Measurements from ENCODE around the gene C9orf152. TPM values are rescaled to one million over a fixed set of nuclear protein-coding genes. Genes with fewer than 3 reads are reported as not detected.

Gene C9orf152
- total RNA-seq, 4 donors from 2014 or later: 0.17 TPM; not detected in 3

DNA sequence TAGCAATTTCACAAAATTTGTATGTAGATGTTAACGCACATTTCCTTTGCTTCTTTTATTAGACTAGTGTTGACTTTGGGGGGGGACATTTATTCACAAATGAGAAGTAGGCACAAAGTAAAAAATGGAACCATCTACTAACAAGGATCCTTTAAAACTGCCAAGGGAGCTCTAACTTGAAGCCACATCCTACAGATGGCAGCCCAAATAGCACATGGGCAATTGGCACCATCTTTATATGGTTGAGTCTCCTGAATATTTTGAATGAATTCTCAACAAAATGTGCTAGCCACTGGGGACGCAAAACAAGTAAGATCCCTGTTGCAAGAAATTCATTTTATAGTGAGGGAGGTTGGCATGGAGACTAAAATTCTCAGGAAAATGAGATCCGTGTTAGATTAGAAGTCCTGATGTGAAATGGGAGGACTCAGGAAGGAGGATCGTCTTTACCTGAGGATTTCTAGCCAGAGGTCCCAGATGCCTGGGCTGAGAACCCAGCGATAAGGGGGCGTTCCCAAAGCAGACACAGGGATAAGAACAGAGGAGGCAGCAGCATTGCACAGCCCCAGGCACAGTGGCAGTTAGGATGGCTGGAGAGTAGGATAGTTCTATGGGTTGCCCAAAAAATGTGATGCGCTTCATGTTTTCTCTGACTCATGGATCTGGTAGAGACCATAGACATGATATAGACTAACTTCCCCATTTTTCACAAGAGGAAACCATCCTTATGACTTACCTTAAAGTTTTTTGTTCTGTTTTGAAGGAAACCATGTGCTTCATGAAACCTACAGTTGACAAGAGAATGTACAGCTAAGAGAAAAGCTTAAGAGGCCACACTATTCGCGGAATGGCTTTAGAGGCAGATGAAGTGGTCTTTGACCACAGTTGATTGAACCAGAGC lies 37.4 kb downstream of the C9orf152 start:
- H3K27me3 ChIP-seq: no peaks in the 10 kb centered on the region
- no peak overlapping the region for H3K4me3 ChIP-seq
- peaks cover 0 to 30% of the 10 kb centered on the region in 2 donors for H3K36me3 ChIP-seq
- no peaks in the 10 kb centered on the region for H3K9me3 ChIP-seq
- WGBS, 2 donors (ENCODE audit: low coverage in 1 of 2): 73% methylated on average over 4 to 6 of the region's 9 CpGs
- peaks cover 0 to 6% (median 0%) of the 10 kb centered on the region in 3 donors for H3K4me1 ChIP-seq
- H3K27ac ChIP-seq: no peak overlapping the region
- no peak for TF ChIP-seq POLR2A (IDR thresholded peaks at IDR 0.05)
- ATAC-seq: no peak

- H3K4me1 ChIP-seq: peaks cover 0 to 6% (median 0%) of the 10 kb centered on the region in 3 donors
- H3K4me3 ChIP-seq: no peak overlapping the region
- no peak for TF ChIP-seq CTCF (IDR thresholded peaks at IDR 0.05)
- no peak for TF ChIP-seq EP300 (IDR thresholded peaks at IDR 0.05)
- no peak for TF ChIP-seq POLR2AphosphoS5 (IDR thresholded peaks at IDR 0.05)
- no peak for TF ChIP-seq POLR2A (IDR thresholded peaks at IDR 0.05)
- H3K27ac ChIP-seq: no peak overlapping the region
- 78 to 79% methylated on average over 2 to 5 of the region's 5 CpGs for WGBS, 2 donors (ENCODE audit: low coverage in 1 of 2)
- H3K27me3 ChIP-seq: no peaks in the 10 kb centered on the region
- H3K9me3 ChIP-seq: no peaks in the 10 kb centered on the region
- ATAC-seq: no peak
- H3K36me3 ChIP-seq: peaks cover 0 to 30% of the 10 kb centered on the region in 2 donors
Measured at GRCh38 chr9:110168486-110168885, 39.5 kb downstream of the C9orf152 start.

DNA sequence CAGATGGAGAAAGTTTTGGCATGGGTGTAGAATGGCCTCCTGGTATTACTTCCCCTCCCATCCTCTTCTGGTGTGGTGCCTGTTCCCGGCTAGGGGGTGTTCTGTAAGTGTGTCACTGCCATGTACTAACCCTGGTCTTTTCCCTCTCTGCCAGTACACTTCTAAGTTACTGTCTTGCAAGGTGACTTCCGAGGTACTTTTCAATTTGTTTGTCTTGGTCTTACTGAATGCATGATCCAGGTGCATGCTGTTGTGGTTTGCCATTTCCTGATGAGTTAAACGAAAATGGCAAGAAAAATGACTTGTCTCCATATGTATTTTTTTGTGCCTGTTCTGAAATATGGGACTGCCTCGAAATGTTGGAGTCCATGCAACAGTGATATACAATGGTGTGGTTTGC lies 46.0 kb downstream of the C9orf152 start:
- Histone ChIP-seq H3K27me3 (no peaks in the 10 kb centered on the region), H3K9me3 (no peaks in the 10 kb centered on the region), H3K36me3 (peaks cover 0 to 24% of the 10 kb centered on the region in 2 donors), H3K27ac (no peak overlapping the region), H3K4me1 (peaks cover 3 to 27% (median 15%) of the 10 kb centered on the region in 3 donors), H3K4me3 (no peak overlapping the region)
- ATAC-seq: no peak
- 70 to 75% methylated on average over 4 of the region's 4 CpGs for WGBS, 2 donors (ENCODE audit: low coverage in 1 of 2)
- no peak for TF ChIP-seq CTCF (IDR thresholded peaks at IDR 0.05)
- TF ChIP-seq EP300 (IDR thresholded peaks at IDR 0.05): no peak
- TF ChIP-seq POLR2A (IDR thresholded peaks at IDR 0.05): no peak
- no peak for TF ChIP-seq POLR2AphosphoS5 (IDR thresholded peaks at IDR 0.05)

DNA sequence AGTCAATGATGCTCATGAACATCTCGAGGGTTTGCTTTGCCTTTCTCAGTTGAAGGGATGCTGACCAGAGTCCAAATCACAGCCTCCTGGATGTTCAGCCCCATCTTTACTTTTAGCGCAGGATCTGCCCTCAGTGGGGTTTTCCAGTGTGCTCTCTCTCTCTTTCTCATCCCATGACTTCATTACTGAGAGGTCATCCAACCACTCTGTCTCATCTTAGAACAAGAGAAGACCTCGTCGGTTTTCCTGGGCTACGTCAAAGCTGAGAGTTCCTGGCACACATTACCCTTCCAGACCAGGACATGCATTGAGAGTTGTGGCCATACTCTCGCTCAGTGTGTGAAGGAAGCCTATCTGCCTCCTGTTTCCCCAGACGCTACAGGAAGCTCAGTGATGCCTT lies 47.3 kb downstream of the C9orf152 start:
- Histone ChIP-seq H3K27me3 (no peaks in the 10 kb centered on the region), H3K4me1 (peaks cover 3 to 35% (median 21%) of the 10 kb centered on the region in 3 donors), H3K9me3 (no peaks in the 10 kb centered on the region), H3K4me3 (no peak overlapping the region), H3K27ac (no peak overlapping the region), H3K36me3 (peaks cover 0 to 29% of the 10 kb centered on the region in 2 donors)
- ATAC-seq: no peak
- TF ChIP-seq POLR2A (IDR thresholded peaks at IDR 0.05): no peak
- 76 to 79% methylated on average over 4 to 5 of the region's 7 CpGs for WGBS, 2 donors (ENCODE audit: low coverage in 1 of 2)

- H3K27me3 ChIP-seq: no peaks in the 10 kb centered on the region
- WGBS, 2 donors (ENCODE audit: low coverage in 1 of 2): 83 to 100% methylated on average over 1 of the region's 1 CpG
- ATAC-seq: no peak
- no peak overlapping the region for H3K27ac ChIP-seq
- TF ChIP-seq CTCF (IDR thresholded peaks at IDR 0.05) (no peak), POLR2A (IDR thresholded peaks at IDR 0.05) (no peak), EP300 (IDR thresholded peaks at IDR 0.05) (no peak), POLR2AphosphoS5 (IDR thresholded peaks at IDR 0.05) (no peak)
- H3K4me3 ChIP-seq: no peak overlapping the region
- peaks cover 3 to 38% (median 21%) of the 10 kb centered on the region in 3 donors for H3K4me1 ChIP-seq
- no peaks in the 10 kb centered on the region for H3K9me3 ChIP-seq
- H3K36me3 ChIP-seq: peaks cover 0 to 29% of the 10 kb centered on the region in 2 donors
Measured at GRCh38 chr9:110160123-110160522, 47.8 kb downstream of the C9orf152 start.
